Sigmoid colon (tissue), 4 donors: ENCODE results near the gene MEMO1.

ENCODE experiments used
- CTCF ChIP-seq, 4 experiments: fragments of 450-650 bp in 3 of 4; fragments of 200-600 bp in 1 of 4; IDR thresholded peaks; one replicate each; pipeline ENCODE4 v1.5.1; 2016 to 2019; ENCODE audit warnings: antibody characterized with exemption in 4 of 4, mild to moderate bottlenecking in 3 of 4, moderate library complexity in 2 of 4
- EP300 ChIP-seq, 4 donors: sonication (generic); formaldehyde crosslinking; IDR thresholded peaks; one replicate each; pipeline ENCODE4 v1.6.1; 2017; ENCODE audit warnings: antibody characterized with exemption in 4 of 4

GRCh38 chr2:31828891-31829290 lies 181.9 kb downstream of the MEMO1 start:
- no peak for TF ChIP-seq EP300 (IDR thresholded peaks at IDR 0.05)
- no peak for TF ChIP-seq CTCF (IDR thresholded peaks at IDR 0.05)
